ENCODE measurements around the gene TP53. TPM values are rescaled to one million over a fixed set of nuclear protein-coding genes. Genes with fewer than 3 reads are reported as not detected.
"Not testable (repeated sequence)": the region's sequence is repeated elsewhere in the genome, so short reads cannot be mapped to it uniquely, and the experiment has no call there.

TP53 gene
- total RNA-seq, 1 donor from 2014 or later: 42.3 TPM

GRCh38 chr17:7676533-7676932, 10.8 kb downstream of the TP53 start:
- no peak for DNase-seq (ENCODE audit: low spot score)

- DNase-seq (ENCODE audit: low spot score): no peak
Observed at GRCh38 chr17:7674934-7675333, 12.4 kb downstream of the TP53 start.

- DNase-seq (ENCODE audit: low spot score): no peak
Observed at GRCh38 chr17:7673239-7673638, 14.1 kb downstream of the TP53 start.

GRCh38 chr17:7668482-7668881, 18.8 kb downstream of the TP53 start:
- DNase-seq (ENCODE audit: low spot score): no peak

- no peak for DNase-seq (ENCODE audit: low spot score)
Observed at GRCh38 chr17:7667656-7668406, 19.5 kb downstream of the TP53 start.

- no peak for DNase-seq (ENCODE audit: low spot score)
Observed at GRCh38 chr17:7656958-7657609, 30.2 kb downstream of the TP53 start.

- no peak for DNase-seq (ENCODE audit: low spot score)
Observed at GRCh38 chr17:7655541-7655840, 31.8 kb downstream of the TP53 start.

- no peak for DNase-seq (ENCODE audit: low spot score)
Observed at GRCh38 chr17:7654832-7655540, 32.3 kb downstream of the TP53 start.

GRCh38 chr17:7652388-7653356, 34.6 kb downstream of the TP53 start:
- DNase-seq (ENCODE audit: low spot score): no peak

GRCh38 chr17:7651665-7652387, 35.5 kb downstream of the TP53 start:
- DNase-seq (ENCODE audit: low spot score): no peak

GRCh38 chr17:7651097-7651664, 36.1 kb downstream of the TP53 start:
- no peak for DNase-seq (ENCODE audit: low spot score)

- no peak for DNase-seq (ENCODE audit: low spot score)
Observed at GRCh38 chr17:7650509-7651096, 36.7 kb downstream of the TP53 start, which contains the start of gene ATP1B2. Gene ATP1B2, plus strand, starts transcription at chr17:7650926. Its CDS starts 593 bp downstream, at chr17:7651519.

GRCh38 chr17:7647018-7647417, 40.3 kb downstream of the TP53 start:
- DNase-seq (ENCODE audit: low spot score): no peak

GRCh38 chr17:7646457-7646856, 40.8 kb downstream of the TP53 start:
- no peak for DNase-seq (ENCODE audit: low spot score)

GRCh38 chr17:7644775-7645174, 42.5 kb downstream of the TP53 start:
- no peak for DNase-seq (ENCODE audit: low spot score)

- not testable (repeated sequence) for DNase-seq (ENCODE audit: low spot score)
Observed at GRCh38 chr17:7641635-7642034, 45.7 kb downstream of the TP53 start.

GRCh38 chr17:7640783-7641182, 46.5 kb downstream of the TP53 start:
- DNase-seq (ENCODE audit: low spot score): no peak

GRCh38 chr17:7636163-7636562, 51.1 kb downstream of the TP53 start:
- DNase-seq (ENCODE audit: low spot score): no peak

- DNase-seq (ENCODE audit: low spot score): no peak
Observed at GRCh38 chr17:7634384-7634783, 52.9 kb downstream of the TP53 start.

- no peak for DNase-seq (ENCODE audit: low spot score)
Observed at GRCh38 chr17:7633093-7633492, 54.2 kb downstream of the TP53 start.

Data from mesenteric fat pad (tissue), 1 donor.